Common myeloid progenitor, CD34-positive (primary cell): ENCODE results near the gene MEI1.

Experiments used
- CTCF ChIA-PET: fragments of 350-600 bp; sonication (Branson Sonifier 250); formaldehyde crosslinking; loops from one replicate; lab custom pipeline; 2021; ENCODE audit warnings: antibody characterized with exemption; lab: Charles Lee
- POLR2A ChIA-PET: fragments of 350-600 bp; sonication (Branson Sonifier 250); formaldehyde crosslinking; loops from one replicate; lab custom pipeline; 2021; ENCODE audit warnings: antibody characterized with exemption; lab: Charles Lee
- DNase-seq, 3 donors: peaks; one replicate each; pipeline versions ENCODE4 v3.0.0 to v3.0.0-alpha.2; 2013
- H3K27ac ChIP-seq, 2 experiments: 1 replicate in 1 of 2; 2 replicates in 1 of 2; pipeline ENCODE4 v1.7.0; 2013; ENCODE audit warnings: inconsistent platforms in 2 of 2, low read length in 2 of 2, mild to moderate bottlenecking in 2 of 2, low read depth in 1 of 2, moderate library complexity in 1 of 2; ENCODE audit not compliant: severe bottlenecking in 2 of 2, insufficient read depth in 1 of 2, poor library complexity in 1 of 2
- H3K27me3 ChIP-seq, 5 experiments: replicated peaks in 2 of 5; 1 replicate in 3 of 5; 2 replicates in 2 of 5; pipeline versions ENCODE4 v1.6.1 to v1.7.0; 2013; ENCODE audit warnings: low read length in 4 of 5, mild to moderate bottlenecking in 2 of 5, moderate library complexity in 2 of 5, inconsistent platforms in 1 of 5; ENCODE audit not compliant: insufficient read depth in 5 of 5, control insufficient read depth in 4 of 5
- H3K36me3 ChIP-seq, 4 experiments: 1 replicate in 2 of 4; 2 replicates in 2 of 4; pipeline versions ENCODE4 v1.6.1 to v1.7.0; 2013; ENCODE audit warnings: low read length in 3 of 4, control low read depth in 1 of 4, mild to moderate bottlenecking in 1 of 4; ENCODE audit not compliant: control insufficient read depth in 4 of 4, insufficient read depth in 4 of 4
- H3K4me1 ChIP-seq, 4 experiments: 1 replicate in 3 of 4; 2 replicates in 1 of 4; pipeline versions ENCODE4 v1.6.1 to v1.7.1; 2013; ENCODE audit warnings: low read length in 3 of 4, mild to moderate bottlenecking in 3 of 4, control low read depth in 1 of 4, inconsistent platforms in 1 of 4, moderate library complexity in 1 of 4; ENCODE audit not compliant: control insufficient read depth in 4 of 4, insufficient read depth in 4 of 4; ENCODE audit errors: control extremely low read depth in 1 of 4
- H3K4me3 ChIP-seq, 7 experiments: 1 replicate in 4 of 7; 2 replicates in 3 of 7; pipeline versions ENCODE4 v1.5.1 to v1.7.0; 2013; ENCODE audit warnings: mild to moderate bottlenecking in 7 of 7, low read length in 6 of 7, moderate library complexity in 6 of 7, inconsistent platforms in 2 of 7, low read depth in 2 of 7, control low read depth in 1 of 7; ENCODE audit not compliant: insufficient read depth in 4 of 7, control insufficient read depth in 1 of 7; ENCODE audit errors: extremely low read depth in 1 of 7
- H3K9me3 ChIP-seq, 5 experiments: 1 replicate in 4 of 5; 2 replicates in 1 of 5; pipeline versions ENCODE4 v1.6.1 to v1.7.1; 2013; ENCODE audit warnings: low read length in 4 of 5, mild to moderate bottlenecking in 2 of 5, inconsistent platforms in 1 of 5, low read depth in 1 of 5, moderate library complexity in 1 of 5; ENCODE audit not compliant: control insufficient read depth in 4 of 5, insufficient read depth in 2 of 5; ENCODE audit errors: control extremely low read depth in 1 of 5
- WGBS: methylation state at CpG from one replicate; pipeline ENCODE4 v1.1.5; 2013; ENCODE audit not compliant: insufficient coverage; 5-methylcytosine and 5-hydroxymethylcytosine counted together

Gene MEI1

DNA sequence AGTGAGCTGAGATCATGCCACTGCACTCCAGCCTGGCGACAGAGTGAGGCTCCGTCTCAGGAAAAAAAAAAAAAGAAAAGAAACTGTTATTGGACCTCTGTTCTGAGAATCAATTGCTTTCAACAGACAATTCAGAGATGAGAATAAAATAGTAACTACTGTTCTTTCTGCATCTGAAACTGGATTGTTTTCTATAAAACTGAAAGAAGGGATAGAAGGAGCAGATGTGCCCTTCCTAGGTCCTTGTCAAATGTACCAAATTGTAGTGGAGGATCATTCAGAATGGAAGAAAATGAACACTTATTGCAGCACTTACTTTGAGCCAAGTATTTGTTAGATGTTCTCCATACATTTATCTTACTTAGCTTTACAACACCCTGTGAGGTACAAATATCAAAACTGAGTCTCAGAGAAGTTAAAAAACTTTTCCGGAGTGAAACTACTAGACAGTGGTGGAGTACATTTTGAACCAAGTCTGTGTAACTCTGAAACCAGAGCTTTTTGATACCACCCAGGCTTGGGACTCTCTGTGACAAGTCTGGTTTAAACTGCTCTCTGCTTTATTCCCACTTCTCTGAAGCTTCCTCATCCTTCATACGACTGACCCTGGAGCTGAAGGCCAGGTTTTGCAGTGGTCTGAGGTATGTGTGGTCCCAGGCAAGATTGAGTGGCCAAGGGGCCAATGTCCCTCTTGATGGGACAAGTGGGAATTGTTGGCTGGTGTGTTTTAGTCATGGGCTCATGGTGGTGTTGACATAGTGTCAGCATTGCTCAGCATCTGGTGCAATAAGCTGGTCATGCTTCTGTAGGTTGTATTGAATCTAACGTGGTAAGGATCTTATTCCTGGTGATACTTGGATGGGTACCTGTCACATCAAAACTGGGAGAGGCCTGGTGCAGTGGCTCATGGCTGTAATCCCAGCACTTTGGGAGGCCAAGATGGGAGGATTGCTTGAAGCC lies 53.0 kb downstream of the MEI1 start:
- ChIA-PET POLR2A (interaction anchor here (0.7 kb wide), 1 partner anchor 389 kb away, joined by 3 read pairs; no protein-coding TSS in a partner anchor), CTCF (interaction anchor here (0.9 to 1.7 kb wide), 3 partner anchors 11 to 26 kb away, joined by 3 to 7 read pairs (median 3); no protein-coding TSS in a partner anchor)
- H3K36me3 ChIP-seq: no peaks in the 10 kb centered on the region
- no peak overlapping the region for H3K27ac ChIP-seq
- H3K9me3 ChIP-seq: no peaks in the 10 kb centered on the region
- H3K27me3 ChIP-seq: no peaks in the 10 kb centered on the region
- 100% methylated on average over 3 of the region's 5 CpGs for WGBS
- H3K4me1 ChIP-seq: no peaks in the 10 kb centered on the region
- no peak overlapping the region for H3K4me3 ChIP-seq
- no peak for DNase-seq

DNA sequence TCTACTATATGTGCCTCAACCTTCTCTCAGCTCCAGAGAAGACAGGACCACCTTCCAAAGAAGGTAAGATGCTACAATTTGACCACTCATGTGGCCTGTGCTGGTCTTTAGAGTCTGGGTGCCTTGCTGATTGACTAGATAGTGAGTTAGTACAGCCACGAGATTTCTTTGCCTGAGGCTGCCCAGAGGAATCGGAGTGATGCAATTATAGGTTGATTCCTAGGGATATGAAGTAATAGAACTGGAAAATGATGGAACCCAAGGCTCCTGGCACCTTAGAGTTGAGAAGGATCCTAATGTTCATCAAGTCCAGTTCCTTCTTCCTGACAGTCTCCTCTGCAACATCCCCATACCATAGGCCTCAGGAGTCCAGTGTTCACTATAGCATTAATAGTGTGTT lies 54.7 kb downstream of the MEI1 start:
- 50% methylated on average over 2 of the region's 2 CpGs for WGBS
- Histone ChIP-seq H3K4me3 (no peak overlapping the region), H3K27ac (no peak overlapping the region), H3K36me3 (no peaks in the 10 kb centered on the region), H3K27me3 (no peaks in the 10 kb centered on the region), H3K9me3 (no peaks in the 10 kb centered on the region), H3K4me1 (peaks cover 0 to 3% (median 0%) of the 10 kb centered on the region in 4 experiments)
- POLR2A ChIA-PET: no interaction called here
- CTCF ChIA-PET: no interaction called here
- no peak for DNase-seq

DNA sequence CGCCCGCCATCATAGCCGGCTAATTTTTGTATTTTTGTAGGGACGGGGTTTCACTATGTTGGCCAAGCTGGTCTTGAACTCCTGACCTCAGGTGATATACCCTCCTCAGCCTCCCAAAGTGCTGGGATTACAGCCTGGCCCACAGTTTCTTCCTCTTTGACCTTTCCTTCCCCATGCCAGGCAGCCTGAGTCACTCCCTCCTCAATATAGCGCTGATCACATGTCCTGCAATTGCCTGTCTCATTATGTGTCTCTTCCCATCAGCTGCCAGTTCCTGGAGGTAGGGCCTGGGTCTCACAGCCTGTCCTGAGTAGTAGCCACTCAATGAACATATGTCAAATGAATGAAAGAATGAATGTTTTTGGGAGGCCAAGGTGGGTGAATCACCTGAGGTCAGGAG lies 58.2 kb downstream of the MEI1 start:
- peaks cover 0 to 3% (median 0%) of the 10 kb centered on the region in 4 experiments for H3K4me1 ChIP-seq
- DNase-seq: no peak
- H3K27me3 ChIP-seq: no peaks in the 10 kb centered on the region
- no peaks in the 10 kb centered on the region for H3K9me3 ChIP-seq
- WGBS: 100% methylated on average over 3 of the region's 5 CpGs
- no peak overlapping the region for H3K27ac ChIP-seq
- H3K4me3 ChIP-seq: no peak overlapping the region
- ChIA-PET CTCF (interaction anchor here (1.2 kb wide), 1 partner anchor 60 kb away, joined by 3 read pairs; no protein-coding TSS in a partner anchor), POLR2A (no interaction called here)
- no peaks in the 10 kb centered on the region for H3K36me3 ChIP-seq

DNA sequence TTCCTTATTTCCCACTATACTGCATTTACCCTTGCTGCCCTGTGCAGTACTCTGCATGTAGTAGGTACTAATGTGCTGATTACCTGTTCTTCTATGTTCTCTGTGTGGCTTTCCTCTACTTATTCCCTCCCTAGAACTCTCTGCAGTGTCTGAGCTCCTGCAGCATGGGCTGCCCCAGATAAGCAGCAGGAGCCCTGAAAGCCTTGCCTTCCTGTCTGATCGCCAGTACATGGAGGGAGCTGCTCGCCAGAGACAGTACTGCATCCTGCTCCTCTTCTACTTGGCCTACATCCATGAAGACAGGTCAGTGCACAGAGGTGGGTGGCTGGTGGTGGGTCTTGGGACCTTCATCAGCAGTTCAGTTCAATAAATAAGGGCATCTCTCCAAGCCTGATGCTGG lies 58.9 kb downstream of the MEI1 start:
- H3K4me3 ChIP-seq: no peak overlapping the region
- no CpG with 5 or more reads among the region's 2 CpGs for WGBS
- no peak for DNase-seq
- H3K27ac ChIP-seq: no peak overlapping the region
- H3K36me3 ChIP-seq: no peaks in the 10 kb centered on the region
- ChIA-PET CTCF (interaction anchor here (1.2 to 2.3 kb wide), 3 partner anchors 11 to 61 kb away, joined by 3 to 7 read pairs (median 4); no protein-coding TSS in a partner anchor), POLR2A (interaction anchor here (0.7 kb wide), 1 partner anchor 40 kb away, joined by 3 read pairs; no protein-coding TSS in a partner anchor)
- no peaks in the 10 kb centered on the region for H3K9me3 ChIP-seq
- no peaks in the 10 kb centered on the region for H3K27me3 ChIP-seq
- H3K4me1 ChIP-seq: peaks cover 0 to 3% (median 0%) of the 10 kb centered on the region in 4 experiments

DNA sequence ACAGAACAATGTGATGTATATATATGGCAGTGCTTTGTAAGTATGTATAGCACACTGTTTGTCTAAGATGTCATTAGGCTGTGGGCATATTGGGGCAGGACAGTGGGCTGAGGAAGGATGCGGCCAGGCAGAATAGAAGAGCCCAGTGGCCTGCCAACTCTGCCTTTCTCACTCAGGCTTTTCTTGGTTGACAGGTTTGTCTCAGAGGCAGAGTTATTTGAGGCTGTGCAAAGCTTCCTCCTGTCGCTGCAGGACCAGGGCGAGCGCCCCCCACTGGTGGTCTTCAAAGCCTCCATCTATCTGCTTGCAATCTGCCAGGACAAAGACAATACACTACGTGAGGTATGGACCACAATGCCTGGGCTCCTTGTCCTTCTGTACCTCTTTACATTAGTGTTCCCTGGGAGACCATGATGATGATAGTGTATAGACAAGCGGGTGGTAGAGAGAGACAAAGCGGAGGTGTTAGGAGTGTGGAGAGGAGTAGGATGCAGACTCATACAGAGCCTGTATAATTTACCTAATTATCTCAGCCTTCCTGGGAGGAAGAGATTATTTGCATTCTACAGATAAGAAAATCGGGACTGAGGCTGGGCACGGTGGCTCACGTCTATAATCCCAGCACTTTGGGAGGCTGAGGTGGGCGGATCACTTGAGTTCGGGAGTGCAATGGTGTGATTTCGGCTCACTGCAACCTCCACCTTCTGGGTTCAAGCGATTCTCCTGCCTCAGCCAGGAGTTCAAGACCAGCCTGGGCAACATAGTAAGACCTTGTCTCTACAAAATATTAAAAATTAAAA lies 63.9 kb downstream of the MEI1 start:
- POLR2A ChIA-PET: interaction anchor here (0.6 kb wide), 1 partner anchor 140 kb away, joined by 5 read pairs; no protein-coding TSS in a partner anchor
- Histone ChIP-seq H3K27ac (no peak overlapping the region), H3K36me3 (no peaks in the 10 kb centered on the region), H3K4me3 (no peak overlapping the region), H3K4me1 (no peaks in the 10 kb centered on the region), H3K27me3 (no peaks in the 10 kb centered on the region), H3K9me3 (no peaks in the 10 kb centered on the region)
- DNase-seq: peak; percentile 38 to 53 (median 49)
- WGBS: 89% methylated on average over 4 of the region's 14 CpGs
- CTCF ChIA-PET: interaction anchor here (0.7 to 1.4 kb wide), 3 partner anchors 17 to 165 kb away, joined by 3 to 5 read pairs (median 3); no protein-coding TSS in a partner anchor

DNA sequence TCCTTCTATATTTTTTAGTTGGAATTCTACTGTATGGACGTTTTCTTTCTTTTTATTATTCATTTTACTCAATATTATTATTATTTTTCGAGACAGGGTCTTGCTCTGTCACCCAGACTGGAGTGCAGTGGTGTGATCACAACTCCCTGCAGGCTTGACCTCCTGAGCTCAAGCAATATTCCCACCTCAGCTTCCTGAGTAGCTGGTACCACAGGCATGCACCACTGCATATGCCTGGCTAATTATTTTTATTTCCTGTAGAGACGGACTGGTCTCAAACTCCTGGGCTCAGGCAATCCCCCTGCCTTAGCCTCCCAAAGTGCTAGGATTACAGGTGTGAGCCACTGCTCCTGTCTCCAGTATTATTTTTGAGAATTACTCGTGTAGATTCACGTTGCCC lies 67.2 kb downstream of the MEI1 start:
- POLR2A ChIA-PET: interaction anchor here (1.1 kb wide), 1 partner anchor 14 kb away, joined by 3 read pairs; no protein-coding TSS in a partner anchor
- H3K36me3 ChIP-seq: no peaks in the 10 kb centered on the region
- CTCF ChIA-PET: interaction anchor here (1.1 to 1.9 kb wide), 6 partner anchors 10 to 99 kb away, joined by 3 to 7 read pairs (median 4); no protein-coding TSS in a partner anchor
- WGBS: 100% methylated on average over 2 of the region's 5 CpGs
- no peak overlapping the region for H3K4me3 ChIP-seq
- DNase-seq: no peak
- no peak overlapping the region for H3K27ac ChIP-seq
- H3K27me3 ChIP-seq: no peaks in the 10 kb centered on the region
- peaks cover 0 to 3% (median 2%) of the 10 kb centered on the region in 4 experiments for H3K4me1 ChIP-seq
- H3K9me3 ChIP-seq: no peaks in the 10 kb centered on the region
